ENCODE results near the gene LRRC32.

DNA sequence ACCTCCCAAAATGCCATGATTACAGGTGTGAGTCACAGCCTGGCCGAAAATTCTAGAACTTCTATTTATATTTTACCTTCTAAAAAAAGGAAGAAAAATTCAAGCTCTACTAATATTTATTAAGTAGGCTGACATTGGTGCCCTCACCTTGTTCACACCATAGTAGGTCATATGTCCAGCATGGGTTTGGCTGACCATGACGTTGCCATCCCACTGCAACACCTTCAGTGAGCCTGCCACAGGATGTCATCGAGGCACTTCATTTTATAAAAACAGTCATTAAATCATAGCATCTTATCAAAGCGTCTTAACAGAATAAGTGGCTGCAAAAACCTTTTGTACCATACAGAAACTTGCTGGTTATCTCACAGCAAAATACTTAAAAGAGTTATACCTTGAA is 58.3 kb downstream of the LRRC32 start:
- TF ChIP-seq GATA2 (CRISPR knock-in tag; IDR thresholded peaks at IDR 0.05) = no peak
- TF ChIP-seq, protein P1, sequence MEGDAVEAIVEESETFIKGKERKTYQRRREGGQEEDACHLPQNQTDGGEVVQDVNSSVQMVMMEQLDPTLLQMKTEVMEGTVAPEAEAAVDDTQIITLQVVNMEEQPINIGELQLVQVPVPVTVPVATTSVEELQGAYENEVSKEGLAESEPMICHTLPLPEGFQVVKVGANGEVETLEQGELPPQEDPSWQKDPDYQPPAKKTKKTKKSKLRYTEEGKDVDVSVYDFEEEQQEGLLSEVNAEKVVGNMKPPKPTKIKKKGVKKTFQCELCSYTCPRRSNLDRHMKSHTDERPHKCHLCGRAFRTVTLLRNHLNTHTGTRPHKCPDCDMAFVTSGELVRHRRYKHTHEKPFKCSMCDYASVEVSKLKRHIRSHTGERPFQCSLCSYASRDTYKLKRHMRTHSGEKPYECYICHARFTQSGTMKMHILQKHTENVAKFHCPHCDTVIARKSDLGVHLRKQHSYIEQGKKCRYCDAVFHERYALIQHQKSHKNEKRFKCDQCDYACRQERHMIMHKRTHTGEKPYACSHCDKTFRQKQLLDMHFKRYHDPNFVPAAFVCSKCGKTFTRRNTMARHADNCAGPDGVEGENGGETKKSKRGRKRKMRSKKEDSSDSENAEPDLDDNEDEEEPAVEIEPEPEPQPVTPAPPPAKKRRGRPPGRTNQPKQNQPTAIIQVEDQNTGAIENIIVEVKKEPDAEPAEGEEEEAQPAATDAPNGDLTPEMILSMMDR (IDR thresholded peaks at IDR 0.05 in 2 of 3, conservative IDR thresholded peaks at IDR 0.05 in 1 of 3; ENCODE audit: insufficient read depth in 2 of 3, low read depth in 1 of 3, low read length in 3 of 3) = no peak
- TF ChIP-seq FOS (IDR thresholded peaks at IDR 0.05; ENCODE audit: extremely low read depth, insufficient read length) = no peak
- TF ChIP-seq CTBP1 (IDR thresholded peaks at IDR 0.05; ENCODE audit: borderline replicate concordance) = no peak
- TF ChIP-seq ZBTB17 (CRISPR knock-in tag; IDR thresholded peaks at IDR 0.05) = no peak
